IPS-NIHi7 (cell line): ENCODE data around the gene PRUNE2.
"Not testable (repeated sequence)": the region's sequence is repeated elsewhere in the genome, so short reads cannot be mapped to it uniquely, and the experiment has no call there.

Source experiments
- DNase-seq: peaks from one replicate; pipeline ENCODE4 v3.0.0; 2012; ENCODE audit warnings: mixed read lengths; ENCODE audit errors: extremely low spot score

Gene PRUNE2

DNA sequence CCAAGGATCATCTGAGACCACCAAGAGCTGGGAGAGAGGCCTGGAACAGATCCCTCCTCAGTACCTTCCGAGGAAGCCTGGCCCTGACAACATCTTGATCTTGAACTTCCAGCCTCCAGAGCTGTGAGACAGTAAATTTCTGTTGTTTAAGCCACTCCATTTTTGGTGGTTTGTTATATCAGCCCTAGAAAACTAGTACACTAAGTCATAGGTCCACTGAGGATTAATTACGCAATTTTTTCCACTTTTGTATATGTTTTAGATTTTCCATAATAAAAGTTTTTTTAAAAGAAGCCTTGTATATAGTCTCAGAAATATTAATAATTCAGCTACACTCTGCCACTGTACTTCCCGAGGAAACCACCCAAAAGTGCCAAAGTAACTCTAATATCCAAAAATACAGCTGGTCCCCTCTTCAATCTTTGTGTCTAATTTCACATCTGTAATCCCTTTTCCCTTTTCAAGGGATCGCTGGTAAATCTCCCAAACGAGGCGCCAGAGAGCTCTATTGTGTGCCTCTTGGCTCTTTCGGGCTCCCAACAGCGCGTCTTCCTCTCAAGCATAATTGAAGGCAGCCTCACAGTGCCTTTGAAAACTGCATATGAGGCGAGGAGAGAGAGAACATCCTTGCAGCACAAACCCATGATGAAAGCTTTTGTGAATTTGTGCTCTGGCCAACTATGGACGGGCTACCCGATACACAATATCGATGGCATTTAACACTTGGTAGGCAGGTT lies 32.7 kb downstream of the PRUNE2 start:
- peak; percentile 30 for DNase-seq

DNA sequence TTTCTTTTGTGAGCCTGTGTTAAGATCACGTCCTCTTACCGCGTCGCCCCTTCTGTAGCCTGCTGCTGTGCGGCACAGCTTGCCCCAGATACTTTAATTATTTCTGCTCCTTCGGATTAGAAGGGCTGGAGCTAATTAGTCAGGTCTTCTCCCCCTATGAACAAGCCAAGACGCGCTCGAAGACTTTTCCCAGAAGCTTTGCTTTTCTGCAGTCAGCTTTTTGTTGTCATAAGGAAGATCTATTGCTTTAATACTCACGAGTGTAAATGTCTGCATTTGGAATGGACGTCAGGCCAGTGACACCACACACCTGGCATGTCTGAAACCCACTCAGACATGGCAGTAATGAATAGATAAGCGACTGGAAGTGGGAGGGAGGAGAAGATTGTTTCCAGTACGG lies 37.0 kb downstream of the PRUNE2 start:
- no peak for DNase-seq

DNA sequence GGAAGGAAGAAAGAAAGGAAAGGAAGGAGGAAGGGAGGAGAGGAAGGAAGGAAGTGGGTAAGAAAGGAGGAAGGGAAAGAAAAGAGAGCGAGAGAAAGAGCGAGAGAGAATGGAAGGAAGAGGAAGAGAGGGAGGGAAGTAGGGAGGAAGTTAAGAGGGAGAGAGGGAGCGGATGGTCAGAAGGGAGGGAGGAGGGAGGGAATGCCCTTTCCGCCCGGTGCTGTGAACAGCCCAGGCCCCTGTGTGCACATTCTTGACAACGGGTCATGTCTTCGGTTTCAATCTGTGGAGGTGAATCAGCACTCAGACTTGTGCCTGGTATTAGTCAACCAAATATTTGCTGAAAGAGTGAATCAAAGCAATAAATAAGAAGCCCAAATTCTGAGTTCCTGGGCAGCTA lies 39.2 kb downstream of the PRUNE2 start:
- peak; percentile 54 for DNase-seq

DNA sequence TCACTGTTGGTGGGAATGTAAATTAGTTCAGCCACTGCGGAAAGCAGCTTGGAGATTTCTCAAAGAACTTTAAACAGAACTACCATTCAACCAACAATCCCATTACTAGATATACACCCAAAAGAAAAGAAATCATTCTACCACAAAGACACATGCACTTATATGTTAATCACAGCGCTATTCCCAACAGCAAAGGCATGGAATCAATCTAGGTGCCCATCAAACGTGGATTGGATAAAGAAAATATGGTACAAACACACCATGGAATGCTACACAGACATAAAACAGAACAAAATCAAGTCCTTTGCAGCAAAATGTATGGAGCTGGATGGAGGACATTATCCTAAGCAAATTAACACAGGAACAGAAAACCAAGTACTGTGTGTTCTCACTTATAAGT lies 42.1 kb downstream of the PRUNE2 start:
- no peak for DNase-seq

DNA sequence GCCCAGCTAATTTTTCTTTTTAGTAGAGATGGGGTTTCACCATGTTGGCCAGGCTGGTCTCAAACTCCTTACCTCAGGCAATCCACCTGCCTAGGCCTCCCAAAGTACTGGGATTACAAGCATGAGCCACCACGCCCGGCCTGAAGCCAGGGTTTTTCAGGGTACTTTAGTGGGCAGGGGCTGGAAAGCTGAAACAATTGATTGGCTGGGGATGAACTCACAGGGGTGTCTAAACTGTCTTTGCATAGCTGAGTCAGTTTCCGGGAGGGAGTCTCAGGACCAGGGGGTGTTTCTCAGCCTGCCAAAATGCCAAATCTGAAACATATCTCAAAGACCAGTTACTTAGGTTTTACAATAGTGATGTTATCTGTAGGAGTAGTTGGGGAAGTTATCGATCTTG lies 46.1 kb downstream of the PRUNE2 start:
- no peak for DNase-seq

DNA sequence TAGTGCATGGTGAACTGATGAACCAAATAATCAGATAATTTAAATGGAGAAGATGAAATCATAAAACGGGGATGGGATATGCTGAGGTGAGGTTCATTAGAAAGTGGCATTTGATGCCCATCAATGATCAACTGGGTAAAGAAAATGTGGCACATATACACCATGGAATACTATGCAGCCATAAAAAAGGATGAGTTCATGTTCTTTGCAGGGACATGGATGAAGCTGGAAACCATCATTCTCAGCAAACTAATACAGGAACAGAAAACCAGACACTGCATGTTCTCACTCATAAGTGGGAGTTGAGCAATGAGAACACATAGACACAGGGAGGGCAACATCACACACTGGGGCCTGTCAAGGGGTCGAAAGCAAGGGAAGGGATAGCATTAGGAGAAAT lies 47.7 kb downstream of the PRUNE2 start:
- DNase-seq = not testable (repeated sequence)

DNA sequence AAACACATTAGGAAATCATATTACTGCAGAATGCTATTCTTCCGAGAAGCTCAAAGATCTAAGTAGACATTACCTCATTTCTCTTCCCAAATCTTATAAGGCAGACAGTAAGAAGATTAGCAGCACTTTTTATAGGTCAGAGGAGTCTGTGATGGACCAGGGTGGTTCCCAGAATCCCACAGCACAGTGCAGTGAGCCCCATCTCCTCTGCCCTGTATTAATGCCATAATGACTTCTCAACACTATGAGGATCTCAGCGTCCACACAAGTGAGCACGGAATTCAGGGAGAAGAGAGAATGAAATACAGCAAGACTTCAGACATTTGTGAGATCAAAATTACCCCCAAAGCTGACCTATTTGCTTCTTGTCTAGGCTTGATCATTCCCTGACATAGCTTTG lies 49.9 kb downstream of the PRUNE2 start:
- DNase-seq = no peak

DNA sequence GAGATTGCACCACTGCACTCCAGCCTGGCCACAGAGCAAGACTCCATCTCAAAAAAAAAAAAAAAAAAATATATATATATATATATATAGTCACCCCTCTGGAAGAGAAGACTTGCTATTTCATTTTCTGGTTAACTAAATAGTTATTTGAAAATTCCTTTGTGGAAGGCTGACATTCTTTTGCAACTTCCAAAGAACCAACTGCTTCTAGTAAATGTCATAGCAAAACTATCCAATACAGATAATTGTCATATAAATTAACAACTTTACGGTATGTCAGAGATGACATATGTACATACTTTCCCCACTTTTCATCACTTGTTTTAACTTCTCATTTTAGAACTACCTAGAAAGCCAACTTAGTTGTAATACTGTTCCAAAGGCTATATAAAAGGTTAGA lies 50.9 kb downstream of the PRUNE2 start:
- DNase-seq = no peak

DNA sequence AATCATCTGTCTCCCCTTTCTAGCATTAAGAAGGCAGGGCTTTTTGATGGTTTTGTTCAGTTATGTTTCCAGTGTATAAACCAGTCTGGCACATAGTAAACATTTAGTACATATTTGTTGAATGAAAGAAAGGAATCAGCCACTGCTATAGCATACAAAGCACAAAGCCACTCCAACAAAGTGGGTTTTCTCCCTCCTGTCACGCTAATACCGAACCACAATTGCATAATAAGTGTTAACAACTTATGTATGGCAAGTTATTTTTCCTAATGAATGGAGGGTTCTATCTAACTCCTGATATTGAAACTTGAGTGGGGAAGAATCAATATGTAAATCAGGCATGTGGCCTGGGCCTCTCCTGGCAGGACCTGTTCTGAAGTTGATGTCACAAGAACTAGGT lies 53.9 kb downstream of the PRUNE2 start:
- DNase-seq = no peak

DNA sequence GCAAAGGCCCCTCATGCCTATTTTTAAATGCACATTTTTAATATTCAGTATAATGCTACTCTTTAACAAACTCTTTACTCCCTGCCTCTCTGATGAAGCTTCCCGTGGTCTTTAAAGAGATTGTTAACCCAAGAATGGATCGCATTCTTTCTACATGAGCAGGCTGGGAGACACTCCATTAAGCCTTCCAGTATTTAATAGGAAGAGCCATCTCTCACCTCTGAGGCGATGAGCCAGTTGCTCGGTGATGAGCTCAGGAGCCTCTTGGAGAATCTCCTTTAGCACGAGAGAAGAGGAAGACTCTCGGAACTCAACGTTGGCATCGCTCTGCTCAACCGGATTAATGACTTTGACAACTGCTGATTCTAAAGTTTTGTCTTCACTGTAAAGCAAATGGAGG lies 59.6 kb downstream of the PRUNE2 start:
- DNase-seq = no peak

DNA sequence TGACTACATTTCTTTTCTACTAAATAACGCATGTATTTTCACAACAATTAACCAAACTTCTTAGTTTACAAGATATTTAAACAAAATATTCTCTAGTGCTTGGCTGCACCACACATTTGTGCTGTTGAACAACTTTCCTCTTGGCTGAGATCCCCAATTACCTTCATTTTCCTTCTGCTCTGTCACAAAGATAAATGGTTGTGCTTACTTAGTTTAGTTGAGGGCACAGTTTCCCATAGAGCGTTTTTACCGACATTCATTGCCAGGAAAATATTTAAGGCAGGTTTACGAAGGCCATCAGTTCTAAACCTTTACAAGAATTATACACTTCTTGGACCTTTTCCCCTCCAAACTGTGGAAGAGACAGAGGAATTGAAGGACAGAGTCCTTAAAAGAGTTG lies 60.7 kb downstream of the PRUNE2 start:
- no peak for DNase-seq

DNA sequence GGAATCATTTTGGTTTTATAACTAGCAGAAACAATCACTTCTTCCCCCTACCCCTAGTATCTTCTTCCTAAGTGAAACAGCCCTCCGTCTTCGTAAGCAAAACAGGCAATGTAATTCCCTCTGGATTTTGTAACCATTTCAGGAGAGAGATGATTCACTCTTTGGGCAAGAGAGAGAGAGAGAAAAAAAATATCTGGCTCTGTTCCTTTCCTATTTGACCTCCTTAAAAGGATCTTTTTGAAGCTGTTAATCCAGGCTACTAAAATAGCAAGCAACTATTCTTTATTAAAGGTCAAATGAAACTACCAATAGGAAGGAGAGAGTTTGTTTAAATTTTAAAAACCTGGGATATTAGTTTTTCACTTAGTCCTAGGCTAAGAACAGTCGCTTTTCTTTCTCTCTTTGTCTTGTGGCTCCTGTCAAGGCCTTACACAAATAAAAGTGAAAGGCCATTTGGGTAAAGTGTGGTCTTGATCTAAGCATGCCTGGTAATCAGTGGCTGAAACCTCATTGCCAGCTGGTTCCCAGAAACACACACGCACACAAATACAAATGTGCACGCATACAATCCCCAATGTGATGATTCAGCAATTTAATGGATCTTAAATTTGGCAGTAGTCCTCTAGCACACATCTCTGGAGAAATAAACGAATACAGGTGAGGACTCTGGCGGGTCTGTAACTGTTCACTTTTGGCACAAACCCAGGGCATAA lies 70.2 kb downstream of the PRUNE2 start:
- DNase-seq = no peak

DNA sequence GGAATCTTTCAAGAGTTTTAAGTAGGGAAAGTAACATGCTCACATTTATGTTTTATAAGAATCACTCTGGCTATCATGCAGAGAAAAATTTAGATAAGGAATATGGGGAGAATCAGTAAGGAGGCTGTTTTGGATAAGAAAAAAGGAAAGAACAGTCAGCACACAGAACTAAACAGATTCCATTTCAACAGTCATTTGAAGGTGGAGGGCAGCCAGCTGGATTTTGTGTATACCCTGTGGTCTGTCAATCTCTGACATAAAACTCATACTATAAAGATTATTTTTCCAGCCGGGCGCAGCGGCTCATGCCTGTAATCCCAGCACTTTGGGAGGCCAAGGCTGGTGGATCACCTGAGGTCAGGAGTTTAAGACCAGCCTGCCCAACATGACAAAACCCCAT lies 77.5 kb downstream of the PRUNE2 start:
- DNase-seq = no peak

DNA sequence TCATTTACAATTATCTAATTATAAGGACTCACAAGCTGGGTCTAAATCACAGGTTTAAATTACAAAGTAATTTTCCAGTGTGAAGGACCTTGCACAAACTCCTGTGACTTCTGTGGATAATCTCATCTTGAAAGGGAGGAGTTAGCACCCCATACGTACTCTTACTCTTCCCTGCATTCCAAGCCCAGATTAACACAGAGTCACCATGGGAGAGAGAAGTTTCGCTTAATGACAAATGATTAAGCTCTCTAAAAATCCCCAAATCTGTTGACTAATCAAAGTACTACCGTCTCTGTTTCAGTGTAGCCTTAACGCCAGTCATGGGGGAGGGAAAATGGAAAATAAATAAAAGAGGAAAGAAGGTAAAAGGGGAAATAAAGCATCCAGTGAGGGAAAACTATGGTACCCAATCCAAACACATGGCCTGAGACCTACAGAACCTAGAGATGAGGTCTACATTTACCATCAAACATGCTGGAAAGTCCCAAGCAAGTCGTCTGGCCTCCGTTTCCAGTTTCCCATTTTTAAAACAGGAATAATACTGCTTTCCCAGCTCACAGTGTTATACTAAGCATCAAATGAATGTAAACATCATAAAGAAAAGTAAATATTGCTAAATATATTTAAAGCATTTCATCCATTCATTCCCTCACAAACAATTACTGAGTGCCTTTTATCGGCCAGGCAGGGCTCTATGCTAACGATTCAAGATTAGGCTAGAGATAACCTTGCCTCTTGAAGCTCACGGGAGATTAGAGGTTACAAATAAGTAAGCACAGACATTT lies 78.4 kb downstream of the PRUNE2 start:
- DNase-seq = no peak

DNA sequence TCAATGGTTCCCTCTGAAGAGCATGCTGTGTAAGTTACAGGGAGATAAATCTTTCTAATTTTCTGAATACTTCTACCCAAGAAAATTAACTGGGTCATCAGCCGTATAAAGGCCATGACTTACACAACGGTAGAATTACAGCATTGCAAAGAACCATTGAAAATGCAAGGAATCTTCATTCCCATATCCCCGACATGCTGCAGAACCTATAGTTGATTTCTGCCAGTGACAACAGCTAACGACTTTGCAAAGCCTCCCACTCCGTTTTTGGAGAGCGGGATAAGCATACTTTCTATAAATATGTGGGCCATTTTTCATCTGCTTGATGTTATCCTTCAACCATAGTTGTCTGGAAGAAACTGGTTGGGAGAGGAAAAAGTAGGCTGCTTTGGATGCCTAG lies 85.5 kb downstream of the PRUNE2 start:
- DNase-seq = no peak

DNA sequence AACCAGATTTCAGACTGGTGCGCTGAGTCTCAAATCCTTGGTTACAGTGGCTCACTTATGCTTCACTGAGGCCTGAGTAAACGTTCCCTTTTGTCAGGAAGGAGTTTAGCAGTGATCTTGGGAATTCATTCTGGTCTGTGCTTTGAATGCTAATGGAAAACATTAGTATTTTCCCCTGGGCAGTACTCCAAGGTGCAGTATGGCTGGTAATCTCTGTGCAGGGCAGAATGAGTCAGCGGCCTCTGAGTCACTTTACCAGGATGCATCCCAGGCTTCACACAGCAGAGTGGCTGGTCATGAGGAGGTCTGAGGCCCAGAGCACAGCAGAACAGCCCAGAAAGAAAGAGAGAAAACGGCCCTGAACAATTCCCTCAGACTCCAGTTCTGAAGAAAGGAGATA lies 87.6 kb downstream of the PRUNE2 start:
- peak; percentile 64 for DNase-seq

DNA sequence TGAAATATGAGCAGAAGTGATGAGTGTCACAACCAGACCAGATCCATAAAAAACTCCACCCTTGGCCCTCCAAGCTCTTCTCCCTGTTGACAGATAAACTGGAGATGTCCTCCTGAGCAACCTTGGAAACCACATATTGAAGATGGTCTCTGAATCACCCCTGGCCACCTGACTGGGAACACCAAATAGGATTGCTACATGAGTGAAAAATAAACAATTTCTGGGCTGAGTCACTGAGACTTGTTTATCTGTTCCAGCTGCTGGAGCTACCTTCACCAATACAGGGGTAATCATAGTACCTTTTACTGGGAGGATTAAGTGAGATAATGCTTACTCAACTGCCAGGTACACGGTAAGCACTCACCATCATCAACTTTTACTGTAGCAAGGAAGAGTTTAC lies 88.4 kb downstream of the PRUNE2 start:
- DNase-seq = no peak

DNA sequence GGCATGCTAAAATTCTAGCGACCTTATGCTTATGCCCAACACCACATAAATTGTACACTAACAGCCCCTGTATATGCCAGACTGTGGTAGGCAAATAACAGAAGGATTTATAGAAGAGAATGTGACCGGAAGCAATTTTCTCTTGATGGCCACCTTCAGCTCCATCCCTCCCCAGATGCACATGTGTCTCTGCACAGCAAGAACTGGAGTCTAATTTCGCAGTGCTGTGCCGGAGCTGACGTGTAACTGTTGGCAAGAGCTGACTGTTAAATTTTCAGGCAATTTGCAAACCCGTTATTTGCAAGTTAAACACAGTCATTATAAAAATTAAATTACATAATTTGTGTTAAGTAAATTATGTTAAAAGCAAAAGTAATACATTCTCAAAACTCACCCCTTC lies 93.3 kb downstream of the PRUNE2 start:
- no peak for DNase-seq

DNA sequence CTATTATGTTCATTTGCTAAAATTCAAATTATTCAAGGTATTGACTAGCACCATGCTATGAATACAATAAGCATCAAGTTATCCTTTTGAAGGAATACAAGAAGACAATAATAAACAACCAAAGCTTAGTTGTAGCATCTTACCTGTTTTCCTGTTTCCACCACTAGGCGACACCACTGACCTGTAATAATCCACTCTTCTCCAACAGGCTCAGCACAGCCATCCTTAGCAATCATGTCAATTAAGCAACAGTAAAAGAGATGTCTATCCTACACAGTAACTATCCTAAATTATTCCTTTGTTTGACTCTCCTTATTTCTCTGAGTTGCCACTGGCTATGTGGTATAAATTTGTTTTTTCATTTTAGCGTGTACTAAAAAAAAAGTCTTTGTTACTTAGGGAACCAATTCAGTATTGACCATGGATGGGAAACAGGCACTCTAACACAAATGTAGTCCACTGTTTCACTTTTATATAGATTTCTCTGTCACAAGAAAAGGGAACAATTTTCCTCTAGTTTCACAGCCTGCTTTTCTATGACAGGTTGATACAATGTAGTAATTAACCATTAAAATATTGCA lies 95.4 kb downstream of the PRUNE2 start:
- peak; percentile 45 for DNase-seq

DNA sequence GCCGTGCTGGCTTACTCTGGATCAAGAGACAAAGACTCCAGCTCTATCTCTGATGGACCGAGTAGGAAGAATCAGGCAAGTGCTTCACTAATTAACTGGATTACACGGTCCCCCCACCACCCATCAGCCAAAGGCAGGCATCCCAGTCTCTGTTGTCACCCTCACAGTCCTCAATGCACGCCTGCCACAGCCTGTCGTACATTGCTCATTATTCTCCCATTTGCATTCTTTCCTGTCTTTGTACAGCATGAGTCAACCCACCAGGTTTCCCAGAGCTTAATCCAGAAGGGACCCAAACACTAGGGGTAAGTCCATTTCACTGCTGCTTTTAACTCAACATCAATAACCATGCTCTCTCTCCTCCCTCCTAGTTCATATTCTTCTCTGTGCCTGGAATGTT lies 97.3 kb downstream of the PRUNE2 start:
- no peak for DNase-seq

DNA sequence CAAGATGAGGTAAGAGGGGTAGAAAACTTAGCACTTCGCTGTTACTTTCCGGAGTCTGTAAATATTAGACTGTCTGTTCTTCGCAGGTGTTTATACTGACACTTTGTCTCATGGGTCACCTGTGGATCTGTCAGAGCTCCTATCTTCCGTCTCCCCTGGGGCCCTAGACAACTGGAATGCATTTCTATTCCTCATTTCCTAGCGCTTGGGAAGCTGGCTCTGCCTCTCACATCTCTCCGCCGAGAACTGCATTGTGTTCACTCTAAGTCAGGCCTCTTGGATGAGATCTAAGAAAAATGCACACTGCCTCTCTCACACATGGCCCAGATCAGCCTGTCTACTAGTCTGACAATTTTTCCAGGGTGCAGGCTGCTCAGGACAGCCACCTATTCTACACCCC lies 102.2 kb downstream of the PRUNE2 start:
- DNase-seq = no peak

DNA sequence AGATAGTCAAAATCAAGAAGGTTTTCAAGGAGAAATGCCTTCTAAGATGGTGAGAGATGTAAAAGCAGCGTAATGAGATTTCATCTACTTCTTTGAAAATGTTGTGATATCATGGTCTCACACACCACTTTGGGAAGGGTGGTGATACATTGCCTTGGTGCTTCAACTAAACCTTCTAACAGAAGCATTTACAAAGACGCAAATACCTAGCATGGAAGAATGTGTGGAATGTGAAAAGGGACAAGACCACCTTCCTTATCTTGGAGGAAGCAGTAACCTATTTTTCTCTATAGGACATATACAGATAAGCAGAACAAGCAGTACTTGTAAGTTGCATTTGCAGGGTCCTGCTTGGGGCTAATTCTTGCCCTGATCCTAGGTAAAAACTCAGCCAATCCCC lies 102.8 kb downstream of the PRUNE2 start:
- no peak for DNase-seq

DNA sequence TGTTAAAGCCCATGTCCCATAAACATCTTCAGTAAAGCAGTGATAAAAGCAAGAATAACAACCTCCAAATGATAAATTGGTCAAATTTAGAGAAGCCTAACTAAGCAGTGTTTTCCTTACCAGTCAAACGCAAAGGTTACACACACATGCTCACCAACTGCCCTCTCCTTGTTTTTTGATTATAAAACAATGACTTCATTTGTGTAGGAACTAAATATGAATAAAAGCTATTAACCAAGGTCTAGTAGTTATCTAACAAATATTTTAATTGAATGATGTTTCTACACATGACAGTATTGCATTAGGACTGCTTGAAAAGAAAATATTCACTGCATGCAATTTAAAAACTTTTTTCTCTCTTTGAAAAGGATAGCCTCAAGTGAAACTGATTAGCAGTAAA lies 105.0 kb downstream of the PRUNE2 start:
- DNase-seq = no peak
